D721Med (cell line): ENCODE data around the gene EFCAB10.
"Not testable (repeated sequence)": the region's sequence is repeated elsewhere in the genome, so short reads cannot be mapped to it uniquely, and the experiment has no call there.

ENCODE experiments used
- DNase-seq: peaks from one replicate; pipeline ENCODE4 v3.0.0; 2011; ENCODE audit warnings: low spot score; ENCODE audit not compliant: insufficient read length
- FAIRE-seq: peaks from 2 replicates; lab custom pipeline; 2011; peaks lifted over from hg19 to GRCh38; lab: Jason Lieb, UNC
- CTCF ChIP-seq: IDR thresholded peaks from 2 replicates; pipeline ENCODE4 v1.5.1; 2012; ENCODE audit warnings: mild to moderate bottlenecking, control low read depth; ENCODE audit not compliant: insufficient read depth; ENCODE audit errors: missing control alignments

EFCAB10 gene

GRCh38 chr7:105611856-105612775, 30.8 kb upstream of the EFCAB10 start:
- DNase-seq (no peak), FAIRE-seq (no peak)
- no peak for TF ChIP-seq CTCF

- DNase-seq (no peak), FAIRE-seq (no peak)
- TF ChIP-seq CTCF, result no peak
Observed at GRCh38 chr7:105610165-105610930, 29.1 kb upstream of the EFCAB10 start.

- TF ChIP-seq CTCF, result no peak
- DNase-seq, result no peak
- no peak for FAIRE-seq
Observed at GRCh38 chr7:105602325-105603305, 21.3 kb upstream of the EFCAB10 start.

- DNase-seq (no peak), FAIRE-seq (no peak)
- TF ChIP-seq CTCF, result no peak
Observed at GRCh38 chr7:105600720-105601550, 19.6 kb upstream of the EFCAB10 start.

- TF ChIP-seq CTCF, result no peak
- no peak for FAIRE-seq
- DNase-seq, result no peak
Observed at GRCh38 chr7:105599551-105599950, 18.3 kb upstream of the EFCAB10 start.

GRCh38 chr7:105599080-105599479, 17.8 kb upstream of the EFCAB10 start:
- FAIRE-seq, DNase-seq: not testable (repeated sequence)
